Tibial nerve (tissue), 4 donors: Measurements from ENCODE around the gene APOH. TPM values are rescaled to one million over a fixed set of nuclear protein-coding genes. Genes with fewer than 3 reads are reported as not detected.
"Not testable (repeated sequence)": the region's sequence is repeated elsewhere in the genome, so short reads cannot be mapped to it uniquely, and the experiment has no call there.

ENCODE experiments used
- DNase-seq, 2 donors: peaks; one replicate each; pipeline ENCODE4 v3.0.0-alpha.2; 2019; ENCODE audit warnings: low spot score in 2 of 2
- H3K27ac ChIP-seq, 4 donors: fragments of 200-600 bp; sonication (generic) in 3 of 4; one replicate each; pipeline ENCODE4 v1.5.1; 2017 to 2019; ENCODE audit warnings: mild to moderate bottlenecking in 1 of 4
- H3K27me3 ChIP-seq, 2 donors: fragments of 200-600 bp; sonication (generic) in 1 of 2; one replicate each; pipeline versions ENCODE4 v1.5.1 to v1.6.0; 2017 to 2019
- H3K36me3 ChIP-seq, 3 donors: fragments of 200-600 bp; sonication (generic); one replicate each; pipeline ENCODE4 v1.5.1; 2018 to 2019
- H3K4me1 ChIP-seq, 4 donors: fragments of 200-600 bp; sonication (generic) in 3 of 4; one replicate each; pipeline ENCODE4 v1.5.1; 2017 to 2019
- H3K4me3 ChIP-seq, 4 donors: fragments of 200-600 bp; sonication (generic) in 3 of 4; one replicate each; pipeline ENCODE4 v1.5.1; 2017 to 2019; ENCODE audit warnings: mild to moderate bottlenecking in 1 of 4, moderate library complexity in 1 of 4
- H3K9me3 ChIP-seq, 4 donors: fragments of 200-600 bp; sonication (generic) in 3 of 4; one replicate each; pipeline ENCODE4 v1.5.1; 2017 to 2019
- CTCF ChIP-seq, 5 experiments: fragments of 200-600 bp in 3 of 5; fragments of 450-650 bp in 2 of 5; sonication (generic) in 3 of 5; IDR thresholded peaks; one replicate each; pipeline ENCODE4 v1.5.1; 2016 to 2019; ENCODE audit warnings: antibody characterized with exemption in 5 of 5, mild to moderate bottlenecking in 3 of 5, moderate library complexity in 2 of 5
- EP300 ChIP-seq, 2 donors: sonication (generic); formaldehyde crosslinking; IDR thresholded peaks; one replicate each; pipeline ENCODE4 v1.6.1; 2017; ENCODE audit warnings: antibody characterized with exemption in 2 of 2, mild to moderate bottlenecking in 1 of 2
- POLR2A ChIP-seq, 2 donors: fragments of 450-650 bp; IDR thresholded peaks; one replicate each; pipeline ENCODE4 v1.6.1; 2017; ENCODE audit warnings: antibody characterized with exemption in 2 of 2, mild to moderate bottlenecking in 2 of 2, moderate library complexity in 2 of 2
- WGBS, 2 donors: methylation state at CpG; one replicate each; pipeline ENCODE4 v1.1.5; 2018; 5-methylcytosine and 5-hydroxymethylcytosine counted together
- total RNA-seq, 4 donors: library from RNA; depleted of rRNA; stranded (reverse); fragments of >200 nt; gene quantifications; one replicate each; pipeline ENCODE4 v1.1.0, GENCODE V29; 2016

The APOH gene
- total RNA-seq, 4 donors from 2014 or later = not detected

DNA sequence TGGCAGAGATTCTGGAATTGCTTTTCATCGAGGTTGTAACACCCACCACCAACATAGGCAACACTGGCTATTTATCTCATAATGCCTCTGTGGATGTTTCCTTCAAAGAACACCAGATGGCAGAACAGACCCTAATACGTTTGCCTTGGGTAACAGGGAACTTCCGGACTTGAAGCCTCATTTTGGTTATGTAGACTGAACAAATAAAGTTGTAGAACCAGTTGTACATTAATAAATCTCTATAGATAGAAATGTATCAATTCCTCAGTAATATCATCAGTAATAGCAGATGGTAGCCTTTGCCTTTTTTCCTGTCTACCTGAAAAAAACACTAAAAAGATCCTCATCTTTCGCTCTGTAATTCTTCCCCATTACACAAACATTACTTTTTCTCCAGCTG, 25.9 kb upstream of the APOH start:
- no peak overlapping the region for H3K27ac ChIP-seq
- TF ChIP-seq EP300 (IDR thresholded peaks at IDR 0.05) (peak in 1 of 2 donors; percentile 39), POLR2A (IDR thresholded peaks at IDR 0.05) (no peak), CTCF (IDR thresholded peaks at IDR 0.05) (peak; percentile 61 to 91 (median 68))
- peak in 1 of 2 donors; percentile 60 for DNase-seq
- H3K27me3 ChIP-seq = no peaks in the 10 kb centered on the region
- 24 to 26% methylated on average over 4 of the region's 4 CpGs for WGBS, 2 donors
- H3K4me1 ChIP-seq = peaks cover 0 to 5% (median 0%) of the 10 kb centered on the region in 4 donors
- H3K9me3 ChIP-seq = no peaks in the 10 kb centered on the region
- H3K4me3 ChIP-seq = no peak overlapping the region
- H3K36me3 ChIP-seq = no peaks in the 10 kb centered on the region

DNA sequence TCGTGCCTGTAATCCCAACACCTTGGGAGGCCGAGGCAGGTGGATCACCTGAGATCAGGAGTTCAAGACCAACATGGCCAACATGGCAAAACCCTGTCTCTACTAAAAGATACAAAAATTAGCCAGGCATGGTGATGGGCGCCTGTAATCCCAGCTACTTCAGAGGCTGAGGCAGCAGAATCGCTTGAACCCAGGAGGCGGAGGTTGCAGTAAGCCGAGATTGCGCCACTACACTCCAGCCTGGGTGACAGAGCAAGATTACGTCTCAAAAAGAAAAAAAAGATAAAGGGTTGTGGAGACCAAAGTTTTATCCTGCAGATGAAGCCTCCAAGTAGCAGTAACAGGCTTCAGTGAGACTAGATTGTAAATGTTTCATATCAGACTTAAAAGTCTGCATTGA, 24.2 kb upstream of the APOH start:
- H3K4me1 ChIP-seq, H3K9me3 ChIP-seq, H3K4me3 ChIP-seq, DNase-seq, H3K27me3 ChIP-seq, H3K27ac ChIP-seq, H3K36me3 ChIP-seq: not testable (repeated sequence)
- WGBS, 2 donors = 86 to 95% methylated on average over 8 of the region's 8 CpGs

- Histone ChIP-seq H3K27ac (no peak overlapping the region), H3K9me3 (no peaks in the 10 kb centered on the region), H3K4me3 (no peak overlapping the region), H3K27me3 (no peaks in the 10 kb centered on the region), H3K36me3 (no peaks in the 10 kb centered on the region), H3K4me1 (peaks cover 0 to 5% (median 0%) of the 10 kb centered on the region in 4 donors)
- WGBS, 2 donors = 86 to 87% methylated on average over 3 of the region's 3 CpGs
- no peak for DNase-seq
- TF ChIP-seq EP300 (IDR thresholded peaks at IDR 0.05) (no peak), POLR2A (IDR thresholded peaks at IDR 0.05) (no peak), CTCF (IDR thresholded peaks at IDR 0.05) (no peak)
Measured at GRCh38 chr17:66250686-66251085, 21.5 kb upstream of the APOH start.

GRCh38 chr17:66248285-66248684, 19.1 kb upstream of the APOH start:
- Histone ChIP-seq H3K27me3 (no peaks in the 10 kb centered on the region), H3K9me3 (no peaks in the 10 kb centered on the region), H3K4me1 (no peaks in the 10 kb centered on the region), H3K27ac (no peak overlapping the region), H3K4me3 (no peak overlapping the region), H3K36me3 (no peaks in the 10 kb centered on the region)
- 65 to 88% methylated on average over 5 of the region's 5 CpGs for WGBS, 2 donors
- DNase-seq = no peak
- TF ChIP-seq EP300 (IDR thresholded peaks at IDR 0.05) (no peak), POLR2A (IDR thresholded peaks at IDR 0.05) (no peak), CTCF (IDR thresholded peaks at IDR 0.05) (no peak)

- Histone ChIP-seq H3K9me3 (no peaks in the 10 kb centered on the region), H3K27ac (no peak overlapping the region), H3K27me3 (no peaks in the 10 kb centered on the region), H3K4me3 (no peak overlapping the region), H3K36me3 (no peaks in the 10 kb centered on the region), H3K4me1 (no peaks in the 10 kb centered on the region)
- TF ChIP-seq EP300 (IDR thresholded peaks at IDR 0.05) (no peak), POLR2A (IDR thresholded peaks at IDR 0.05) (no peak), CTCF (IDR thresholded peaks at IDR 0.05) (no peak)
- WGBS, 2 donors = 72 to 75% methylated on average over 1 of the region's 1 CpG
- no peak for DNase-seq
Measured at GRCh38 chr17:66241839-66242238, 12.6 kb upstream of the APOH start.

- no peaks in the 10 kb centered on the region for H3K36me3 ChIP-seq
- no peaks in the 10 kb centered on the region for H3K4me1 ChIP-seq
- no peak for DNase-seq
- no peak for TF ChIP-seq POLR2A (IDR thresholded peaks at IDR 0.05)
- no peak for TF ChIP-seq EP300 (IDR thresholded peaks at IDR 0.05)
- TF ChIP-seq CTCF (IDR thresholded peaks at IDR 0.05) = no peak
- no peaks in the 10 kb centered on the region for H3K9me3 ChIP-seq
- WGBS, 2 donors = 54% methylated on average over 3 of the region's 3 CpGs
- H3K27ac ChIP-seq = no peak overlapping the region
- no peaks in the 10 kb centered on the region for H3K27me3 ChIP-seq
- no peak overlapping the region for H3K4me3 ChIP-seq
Measured at GRCh38 chr17:66240630-66241029, 11.4 kb upstream of the APOH start.
